ENCODE results near the gene ERG28. TPM values are rescaled to one million over a fixed set of nuclear protein-coding genes. Genes with fewer than 3 reads are reported as not detected.

The ERG28 gene
- total and polyA plus RNA-seq, 2 of the 13 experiments (the other 11 are each of a cell fraction or from before 2014, with no cell fraction given): 27.3 to 32.3 TPM

DNA sequence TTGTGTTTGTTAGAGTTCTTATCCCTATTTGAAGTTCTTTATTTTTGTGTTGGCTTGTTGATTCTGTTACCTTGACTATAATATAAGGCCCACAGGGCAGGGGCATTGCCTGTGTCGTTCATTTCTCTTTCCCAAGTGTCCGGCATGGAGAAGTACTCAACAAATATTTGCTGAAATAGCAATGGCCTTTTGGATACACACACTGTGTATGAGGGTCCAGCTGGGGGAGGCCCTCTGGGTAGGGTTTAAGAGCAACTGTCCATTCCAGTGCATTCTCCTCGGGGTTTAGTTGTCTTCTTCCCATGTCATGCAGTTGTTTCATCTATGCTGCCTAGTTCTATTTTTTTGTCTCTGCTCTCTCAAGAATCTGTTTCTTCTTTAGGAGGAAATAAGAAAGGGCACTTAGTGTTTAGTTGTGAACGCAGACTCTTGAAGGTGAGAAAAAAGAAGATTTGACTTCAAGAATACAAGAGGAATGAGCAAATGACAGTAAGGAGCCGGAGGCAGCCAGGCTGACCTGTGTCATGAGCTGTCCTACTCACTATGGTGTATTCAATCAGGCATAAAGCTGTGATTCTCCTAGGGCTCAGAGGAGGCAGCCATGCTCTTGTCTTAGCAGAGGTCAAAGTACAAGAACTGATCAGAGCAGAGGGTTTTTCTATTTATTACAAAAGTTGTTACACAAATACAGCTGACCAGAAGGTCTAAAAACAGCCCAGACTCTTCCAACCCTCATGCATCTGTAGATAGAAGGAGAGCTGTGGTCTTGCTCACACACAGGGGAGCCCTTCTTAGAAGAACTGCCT, 10.2 kb downstream of the ERG28 start (continued):
- TF ChIP-seq SATB2 (CRISPR knock-in tag; IDR thresholded peaks at IDR 0.05): peak; percentile 40; the same call in 1 of the 2 replicates
- TF ChIP-seq ATF1 (CRISPR knock-in tag; IDR thresholded peaks at IDR 0.05): 0 out of 2 replicates have a peak, but pooled peaks have one; percentile 21
- peak in 1 of 2 experiments; percentile 18; a peak in 1 of 4 replicates for TF ChIP-seq MAFK (conservative IDR thresholded peaks at IDR 0.05 in 1 of 2, IDR thresholded peaks at IDR 0.05 in 1 of 2; ENCODE audit: low read length in 2 of 2)
- TF ChIP-seq MIXL1 (CRISPR knock-in tag; IDR thresholded peaks at IDR 0.05): 0 out of 2 replicates have a peak, but pooled peaks have one; percentile 16
- peak; percentile 27; the same call in 1 of the 2 replicates for TF ChIP-seq ZBTB20 (CRISPR knock-in tag; IDR thresholded peaks at IDR 0.05; ENCODE audit: borderline replicate concordance, low read depth)
- TF ChIP-seq YEATS4 (CRISPR knock-in tag; IDR thresholded peaks at IDR 0.05; ENCODE audit: borderline replicate concordance): 0 out of 2 replicates have a peak, but pooled peaks have one; percentile 49
- TF ChIP-seq ZNF503 (CRISPR knock-in tag; IDR thresholded peaks at IDR 0.05): 0 out of 2 replicates have a peak, but pooled peaks have one; percentile 26
- TF ChIP-seq THYN1 (CRISPR knock-in tag; IDR thresholded peaks at IDR 0.05; ENCODE audit: borderline replicate concordance, low read depth): no peak
- TF ChIP-seq, protein P1, sequence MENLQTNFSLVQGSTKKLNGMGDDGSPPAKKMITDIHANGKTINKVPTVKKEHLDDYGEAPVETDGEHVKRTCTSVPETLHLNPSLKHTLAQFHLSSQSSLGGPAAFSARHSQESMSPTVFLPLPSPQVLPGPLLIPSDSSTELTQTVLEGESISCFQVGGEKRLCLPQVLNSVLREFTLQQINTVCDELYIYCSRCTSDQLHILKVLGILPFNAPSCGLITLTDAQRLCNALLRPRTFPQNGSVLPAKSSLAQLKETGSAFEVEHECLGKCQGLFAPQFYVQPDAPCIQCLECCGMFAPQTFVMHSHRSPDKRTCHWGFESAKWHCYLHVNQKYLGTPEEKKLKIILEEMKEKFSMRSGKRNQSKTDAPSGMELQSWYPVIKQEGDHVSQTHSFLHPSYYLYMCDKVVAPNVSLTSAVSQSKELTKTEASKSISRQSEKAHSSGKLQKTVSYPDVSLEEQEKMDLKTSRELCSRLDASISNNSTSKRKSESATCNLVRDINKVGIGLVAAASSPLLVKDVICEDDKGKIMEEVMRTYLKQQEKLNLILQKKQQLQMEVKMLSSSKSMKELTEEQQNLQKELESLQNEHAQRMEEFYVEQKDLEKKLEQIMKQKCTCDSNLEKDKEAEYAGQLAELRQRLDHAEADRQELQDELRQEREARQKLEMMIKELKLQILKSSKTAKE (CRISPR knock-in tag; IDR thresholded peaks at IDR 0.05; ENCODE audit: borderline replicate concordance): no peak
- peak; percentile 53 for TF ChIP-seq ZNF781 (CRISPR knock-in tag; IDR thresholded peaks at IDR 0.05; ENCODE audit: borderline replicate concordance, not compliant biosample characterization)
- TF ChIP-seq NFIC (IDR thresholded peaks at IDR 0.05; ENCODE audit: low read length): peak; percentile 53; the same call in 1 of the 2 replicates
- peak; percentile 57 for TF ChIP-seq BCL6 (CRISPR knock-in tag; IDR thresholded peaks at IDR 0.05)
- TF ChIP-seq PCBP1 (IDR thresholded peaks at IDR 0.05; ENCODE audit: borderline replicate concordance, low read depth, low read length): no peak
- TF ChIP-seq FOXA3 (CRISPR knock-in tag; IDR thresholded peaks at IDR 0.05): peak; percentile 80
- TF ChIP-seq HNF4G (IDR thresholded peaks at IDR 0.05; ENCODE audit: borderline replicate concordance, low read depth, low read length): peak; percentile 75; the same call in 1 of the 2 replicates
- TF ChIP-seq HNF4G (CRISPR knock-in tag; IDR thresholded peaks at IDR 0.05; ENCODE audit: borderline replicate concordance, low read depth): 0 out of 2 replicates have a peak, but pooled peaks have one; percentile 9
- TF ChIP-seq, protein P2, sequence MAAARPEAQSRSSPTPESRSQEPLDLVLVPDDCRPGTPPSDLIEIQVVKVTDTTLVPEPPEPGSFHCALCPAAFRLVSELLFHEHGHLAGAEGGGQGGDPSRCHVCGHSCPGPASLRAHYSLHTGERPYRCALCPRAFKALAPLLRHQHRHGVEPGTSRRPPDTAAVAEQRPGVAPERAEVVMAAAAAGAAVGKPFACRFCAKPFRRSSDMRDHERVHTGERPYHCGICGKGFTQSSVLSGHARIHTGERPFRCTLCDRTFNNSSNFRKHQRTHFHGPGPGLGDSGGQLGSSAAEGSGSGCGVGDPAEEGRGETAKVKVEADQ (CRISPR knock-in tag; IDR thresholded peaks at IDR 0.05; ENCODE audit: borderline replicate concordance): 0 out of 2 replicates have a peak, but pooled peaks have one; percentile 42
- no peak for TF ChIP-seq DNMT1 (CRISPR knock-in tag; IDR thresholded peaks at IDR 0.05)
- no peak; the same call in 2 of the 3 replicates for TF ChIP-seq MXI1 (IDR thresholded peaks at IDR 0.05; ENCODE audit: borderline replicate concordance, low read depth, low read length)
- TF ChIP-seq FIP1L1 (IDR thresholded peaks at IDR 0.05; ENCODE audit: borderline replicate concordance, insufficient read depth, low read depth, low read length): no peak
- TF ChIP-seq REL (CRISPR knock-in tag; conservative IDR thresholded peaks at IDR 0.05): no peak
- TF ChIP-seq KAT8 (CRISPR knock-in tag; IDR thresholded peaks at IDR 0.05): peak; percentile 6; the same call in 1 of the 2 replicates
- TF ChIP-seq HOXA3 (CRISPR knock-in tag; IDR thresholded peaks at IDR 0.05): peak; percentile 46; the same call in 1 of the 2 replicates
- no peak for TF ChIP-seq NONO (IDR thresholded peaks at IDR 0.05)
- TF ChIP-seq NONO (CRISPR knock-in tag; conservative IDR thresholded peaks at IDR 0.05): 0 out of 2 replicates have a peak, but pooled peaks have one; percentile 25

Measured in HepG2 (cell line).